Astrocyte (in vitro differentiated cells and primary cell): ENCODE results near the gene KCNMA1. TPM values are rescaled to one million over a fixed set of nuclear protein-coding genes. Genes with fewer than 3 reads are reported as not detected.

Experiments used
- DNase-seq: peaks from one replicate; pipeline ENCODE4 v3.0.0-alpha.2; 2010; ENCODE audit warnings: low read depth
- FAIRE-seq: peaks from 2 replicates; lab custom pipeline; 2011; peaks lifted over from hg19 to GRCh38; lab: Jason Lieb, UNC
- H2AFZ ChIP-seq: 2 replicates; pipeline ENCODE4 v1.6.0; 2012; ENCODE audit warnings: low read depth, low read length, inconsistent platforms
- H3K27ac ChIP-seq: 2 replicates; pipeline ENCODE4 v1.5.1; 2011; ENCODE audit warnings: low read depth, low read length, inconsistent platforms
- H3K27me3 ChIP-seq: 2 replicates; pipeline ENCODE4 v1.6.0; 2011; ENCODE audit warnings: low read length, inconsistent platforms; ENCODE audit not compliant: insufficient read depth
- H3K36me3 ChIP-seq: 2 replicates; pipeline ENCODE4 v1.5.1; 2011; ENCODE audit warnings: low read length, inconsistent platforms; ENCODE audit not compliant: insufficient read depth
- H3K4me1 ChIP-seq: 2 replicates; pipeline ENCODE4 v1.5.1; 2011; ENCODE audit warnings: low read length, inconsistent platforms; ENCODE audit not compliant: insufficient read depth
- H3K4me2 ChIP-seq: 2 replicates; pipeline ENCODE4 v1.6.0; 2012; ENCODE audit warnings: low read length, inconsistent platforms
- H3K4me3 ChIP-seq: 2 replicates; pipeline ENCODE4 v1.5.1; 2011; ENCODE audit warnings: low read depth, mild to moderate bottlenecking, low read length, inconsistent platforms; ENCODE audit not compliant: insufficient read depth
- H3K79me2 ChIP-seq: 2 replicates; pipeline ENCODE4 v1.6.0; 2012; ENCODE audit warnings: mild to moderate bottlenecking, low read length, inconsistent platforms; ENCODE audit not compliant: insufficient read depth
- H3K9ac ChIP-seq: 2 replicates; pipeline ENCODE4 v1.6.0; 2012; ENCODE audit warnings: mild to moderate bottlenecking, low read length, inconsistent platforms
- H3K9me3 ChIP-seq: 2 replicates; pipeline ENCODE4 v1.5.1; 2012; ENCODE audit warnings: low read depth, mild to moderate bottlenecking, low read length, inconsistent platforms; ENCODE audit not compliant: insufficient read depth
- H4K20me1 ChIP-seq: 2 replicates; pipeline ENCODE4 v1.6.0; 2012; ENCODE audit warnings: low read length, inconsistent platforms; ENCODE audit not compliant: insufficient read depth
- H3K27ac Mint-ChIP-seq: one replicate; pipeline ENCODE4 v1.8.0; 2021; ENCODE audit warnings: mild to moderate bottlenecking, mixed read lengths; ENCODE audit not compliant: unreplicated experiment
- H3K27me3 Mint-ChIP-seq: one replicate; pipeline ENCODE4 v1.8.0; 2021; ENCODE audit warnings: low read depth, mixed read lengths; ENCODE audit not compliant: unreplicated experiment
- H3K36me3 Mint-ChIP-seq: one replicate; pipeline ENCODE4 v1.8.0; 2021; ENCODE audit warnings: low read depth, mixed read lengths; ENCODE audit not compliant: unreplicated experiment
- H3K4me1 Mint-ChIP-seq: one replicate; pipeline ENCODE4 v1.8.0; 2021; ENCODE audit warnings: low read depth, mixed read lengths; ENCODE audit not compliant: unreplicated experiment
- H3K4me3 Mint-ChIP-seq: one replicate; pipeline ENCODE4 v1.8.0; 2021; ENCODE audit warnings: mild to moderate bottlenecking, moderate library complexity, mixed read lengths; ENCODE audit not compliant: unreplicated experiment
- H3K9me3 Mint-ChIP-seq: one replicate; pipeline ENCODE4 v1.8.0; 2021; ENCODE audit warnings: mild to moderate bottlenecking, mixed read lengths; ENCODE audit not compliant: unreplicated experiment
- EZH2 ChIP-seq: IDR thresholded peaks from 2 replicates; pipeline ENCODE4 v1.6.1; 2012; ENCODE audit warnings: mild to moderate bottlenecking, low read length, inconsistent platforms; ENCODE audit not compliant: insufficient read depth
- total RNA-seq: library from RNA; stranded (reverse); gene quantifications from 2 replicates; pipeline ENCODE4 v1.2.1, GENCODE V29; 2021
- TF ChIP-seq, protein P1 (sequence below): IDR thresholded peaks from 2 replicates; pipeline ENCODE4 v1.5.1; 2011; ENCODE audit warnings: low read depth, mild to moderate bottlenecking, inconsistent platforms, low read length, moderate library complexity; ENCODE audit not compliant: insufficient read depth

Gene KCNMA1
- total RNA-seq, 1 donor from 2014 or later = 45.8 TPM

DNA sequence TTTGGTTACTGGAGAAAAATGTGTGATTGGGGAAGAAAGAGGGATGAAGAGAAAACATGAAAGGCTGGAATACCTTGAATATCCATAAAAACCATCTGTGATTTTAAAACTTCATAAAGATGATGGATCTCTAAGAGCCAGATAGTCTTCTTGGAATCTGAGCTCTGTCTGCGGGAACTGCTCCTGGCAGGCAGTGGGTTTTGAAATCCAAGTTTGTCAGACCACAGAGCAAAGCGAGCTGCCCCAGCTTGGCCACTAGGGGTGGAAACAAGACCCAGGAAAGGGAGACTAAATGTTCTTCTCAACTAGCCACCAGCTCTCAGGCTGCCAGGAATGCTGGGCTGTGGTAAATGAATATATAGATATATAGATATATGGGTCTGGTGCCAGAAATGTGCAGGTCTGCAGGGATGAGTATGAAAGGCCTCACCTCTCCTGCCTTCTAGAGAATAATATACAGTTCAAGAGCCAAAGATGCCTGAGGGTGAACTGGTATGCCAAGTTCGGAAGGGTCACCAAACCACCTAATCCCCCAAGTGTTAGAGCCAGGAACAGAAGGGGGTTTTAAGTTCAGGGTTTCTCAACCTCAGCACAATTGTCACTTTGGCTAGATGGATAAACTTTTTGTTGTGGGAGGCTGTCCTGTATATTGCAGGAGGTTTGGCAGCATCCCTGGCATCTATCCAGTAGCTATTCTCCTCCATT lies 208.8 kb downstream of the KCNMA1 start:
- FAIRE-seq (no peak), DNase-seq (peak; percentile 64)
- H3K9me3 Mint-ChIP-seq = no peaks in the 10 kb centered on the region
- Histone ChIP-seq H3K79me2 (no peaks in the 10 kb centered on the region), H3K9me3 (no peaks in the 10 kb centered on the region), H3K27me3 (no peaks in the 10 kb centered on the region), H2AFZ (no peak overlapping the region), H3K4me2 (no peak overlapping the region), H3K4me3 (no peak overlapping the region), H3K27ac (no peak overlapping the region), H3K4me1 (no peaks in the 10 kb centered on the region), H3K36me3 (no peaks in the 10 kb centered on the region), H3K9ac (no peak overlapping the region), H4K20me1 (peaks cover 9% of the 10 kb centered on the region)
- peaks cover 11% of the 10 kb centered on the region for H3K4me1 Mint-ChIP-seq
- peaks cover 5% of the 10 kb centered on the region for H3K36me3 Mint-ChIP-seq
- no peaks in the 10 kb centered on the region for H3K27me3 Mint-ChIP-seq
- no peak overlapping the region for H3K27ac Mint-ChIP-seq
- no peak overlapping the region for H3K4me3 Mint-ChIP-seq
- TF ChIP-seq, protein P1, sequence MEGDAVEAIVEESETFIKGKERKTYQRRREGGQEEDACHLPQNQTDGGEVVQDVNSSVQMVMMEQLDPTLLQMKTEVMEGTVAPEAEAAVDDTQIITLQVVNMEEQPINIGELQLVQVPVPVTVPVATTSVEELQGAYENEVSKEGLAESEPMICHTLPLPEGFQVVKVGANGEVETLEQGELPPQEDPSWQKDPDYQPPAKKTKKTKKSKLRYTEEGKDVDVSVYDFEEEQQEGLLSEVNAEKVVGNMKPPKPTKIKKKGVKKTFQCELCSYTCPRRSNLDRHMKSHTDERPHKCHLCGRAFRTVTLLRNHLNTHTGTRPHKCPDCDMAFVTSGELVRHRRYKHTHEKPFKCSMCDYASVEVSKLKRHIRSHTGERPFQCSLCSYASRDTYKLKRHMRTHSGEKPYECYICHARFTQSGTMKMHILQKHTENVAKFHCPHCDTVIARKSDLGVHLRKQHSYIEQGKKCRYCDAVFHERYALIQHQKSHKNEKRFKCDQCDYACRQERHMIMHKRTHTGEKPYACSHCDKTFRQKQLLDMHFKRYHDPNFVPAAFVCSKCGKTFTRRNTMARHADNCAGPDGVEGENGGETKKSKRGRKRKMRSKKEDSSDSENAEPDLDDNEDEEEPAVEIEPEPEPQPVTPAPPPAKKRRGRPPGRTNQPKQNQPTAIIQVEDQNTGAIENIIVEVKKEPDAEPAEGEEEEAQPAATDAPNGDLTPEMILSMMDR = peak; percentile 44
- TF ChIP-seq EZH2 = no peak

DNA sequence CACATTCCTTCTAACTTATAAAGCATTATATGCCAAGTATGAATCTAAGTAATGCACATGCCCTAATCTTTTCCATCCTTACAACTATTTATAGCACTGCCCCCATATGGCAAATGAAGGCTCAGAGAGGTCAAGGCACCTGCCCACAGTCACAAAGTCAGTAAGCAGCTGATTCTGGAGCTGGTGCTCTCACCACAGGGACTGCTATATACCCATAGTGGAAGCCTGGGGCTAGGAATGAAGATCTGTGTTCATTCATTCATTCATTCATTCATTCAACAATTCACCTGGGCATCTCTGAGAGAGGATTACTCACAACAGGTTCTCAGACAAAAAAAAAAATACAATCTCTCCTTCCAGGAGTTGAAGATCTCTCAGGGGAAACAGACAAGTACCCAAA lies 213.4 kb downstream of the KCNMA1 start:
- Histone ChIP-seq H3K4me1 (no peaks in the 10 kb centered on the region), H2AFZ (no peak overlapping the region), H3K4me3 (no peak overlapping the region), H3K4me2 (no peak overlapping the region), H3K27me3 (no peaks in the 10 kb centered on the region), H3K36me3 (no peaks in the 10 kb centered on the region), H3K27ac (no peak overlapping the region), H3K79me2 (no peaks in the 10 kb centered on the region), H4K20me1 (peaks cover 3% of the 10 kb centered on the region), H3K9me3 (no peaks in the 10 kb centered on the region), H3K9ac (no peak overlapping the region)
- no peak for DNase-seq
- no peak for FAIRE-seq
- no peak overlapping the region for H3K27ac Mint-ChIP-seq
- H3K4me3 Mint-ChIP-seq = no peak overlapping the region
- H3K36me3 Mint-ChIP-seq = peaks cover 5% of the 10 kb centered on the region
- no peaks in the 10 kb centered on the region for H3K27me3 Mint-ChIP-seq
- no peaks in the 10 kb centered on the region for H3K9me3 Mint-ChIP-seq
- no peak for TF ChIP-seq EZH2
- TF ChIP-seq, protein P1 = no peak
- peaks cover 31% of the 10 kb centered on the region for H3K4me1 Mint-ChIP-seq
